NCI-H345 treated with DMSO at 0.1 percent for 48 hours (cell line): ENCODE results near the gene CACNA2D4.

Experiments
- DNase-seq: peaks from one replicate; lab custom pipeline; 2025; ENCODE audit not compliant: unreplicated experiment; lab: John Stamatoyannopoulos, UW

CACNA2D4 gene

GRCh38 chr12:1836241-1836803, 82.1 kb downstream of the CACNA2D4 start:
- DNase-seq: no peak

GRCh38 chr12:1835211-1836131, 83.0 kb downstream of the CACNA2D4 start:
- no peak for DNase-seq

GRCh38 chr12:1834186-1834925, 84.1 kb downstream of the CACNA2D4 start:
- no peak for DNase-seq

GRCh38 chr12:1833596-1834028, 84.8 kb downstream of the CACNA2D4 start:
- no peak for DNase-seq

DNA sequence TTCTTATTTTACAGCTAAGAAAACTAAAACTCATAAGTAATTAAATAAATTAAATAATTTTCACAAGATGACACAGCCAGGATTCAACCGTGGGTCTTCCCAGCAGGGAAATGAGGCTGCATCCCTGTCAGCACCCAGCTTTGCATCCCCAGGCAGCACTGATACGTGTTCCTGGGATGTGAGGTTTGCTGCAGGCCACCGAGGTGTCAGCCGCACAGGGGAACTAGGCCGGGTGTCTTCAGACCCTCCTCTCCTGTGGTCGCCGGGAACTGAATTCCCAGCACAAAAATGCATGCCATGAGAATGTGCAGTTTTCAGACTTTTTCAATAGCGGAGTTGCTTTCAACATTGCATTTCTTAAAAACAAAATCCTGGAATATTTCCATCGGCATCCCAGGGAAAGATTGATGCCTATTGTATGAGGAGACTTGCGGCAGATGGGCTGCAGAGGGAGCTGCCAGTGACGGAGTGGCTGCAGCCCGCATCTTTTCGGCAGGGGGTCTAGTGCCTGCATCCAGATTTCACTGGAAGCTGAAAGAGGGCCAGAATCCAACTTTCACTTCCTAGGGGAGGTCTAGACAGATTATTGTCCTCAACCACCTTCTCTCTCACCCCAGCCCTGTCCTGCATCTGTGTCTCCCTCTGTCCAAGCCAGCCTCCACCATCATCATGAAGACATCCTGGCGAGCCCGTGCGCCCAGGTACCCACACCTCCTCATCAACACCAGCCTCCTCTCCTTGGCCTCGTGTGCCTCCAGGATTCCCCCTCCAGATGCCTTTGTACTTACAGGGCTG, 85.5 kb downstream of the CACNA2D4 start:
- DNase-seq: no peak

DNA sequence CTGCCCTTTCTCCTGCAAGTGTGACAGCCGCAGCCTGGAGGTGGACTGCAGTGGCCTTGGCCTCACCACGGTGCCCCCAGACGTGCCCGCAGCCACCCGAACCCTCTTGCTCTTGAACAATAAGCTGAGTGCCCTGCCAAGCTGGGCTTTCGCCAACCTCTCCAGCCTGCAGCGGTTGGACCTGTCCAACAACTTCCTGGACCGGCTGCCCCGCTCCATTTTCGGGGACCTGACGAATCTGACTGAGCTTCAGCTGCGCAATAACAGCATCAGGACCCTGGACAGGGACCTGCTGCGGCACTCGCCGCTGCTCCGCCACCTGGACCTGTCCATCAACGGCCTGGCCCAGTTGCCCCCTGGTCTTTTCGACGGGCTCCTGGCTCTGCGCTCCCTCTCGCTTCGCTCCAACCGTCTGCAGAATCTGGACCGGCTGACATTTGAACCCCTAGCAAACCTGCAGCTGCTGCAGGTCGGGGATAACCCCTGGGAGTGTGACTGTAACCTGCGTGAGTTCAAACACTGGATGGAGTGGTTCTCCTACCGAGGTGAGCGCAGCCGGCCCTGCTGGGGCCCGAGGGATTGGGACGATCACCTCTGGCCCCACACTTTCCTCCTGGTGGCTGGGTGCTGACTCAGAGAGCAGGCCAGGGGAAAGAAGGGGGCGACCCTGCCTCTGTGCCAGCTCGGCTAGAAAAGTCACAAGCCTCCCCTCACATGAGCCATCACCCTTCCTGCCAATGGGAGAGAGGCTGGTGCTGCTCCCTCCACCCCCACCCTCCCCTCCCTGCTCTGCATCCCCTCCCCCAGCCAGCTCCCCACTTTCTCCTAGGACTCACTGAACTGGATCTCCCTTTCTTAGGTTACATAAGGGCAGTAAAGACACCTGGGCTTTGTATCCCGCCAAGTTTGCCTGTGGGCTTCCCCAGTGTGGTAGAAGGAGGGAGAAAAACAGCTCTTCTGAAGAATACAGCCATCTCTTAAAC, 87.2 kb downstream of the CACNA2D4 start:
- no peak for DNase-seq

- no peak for DNase-seq
Measured at GRCh38 chr12:1830401-1830845, 88.0 kb downstream of the CACNA2D4 start.

DNA sequence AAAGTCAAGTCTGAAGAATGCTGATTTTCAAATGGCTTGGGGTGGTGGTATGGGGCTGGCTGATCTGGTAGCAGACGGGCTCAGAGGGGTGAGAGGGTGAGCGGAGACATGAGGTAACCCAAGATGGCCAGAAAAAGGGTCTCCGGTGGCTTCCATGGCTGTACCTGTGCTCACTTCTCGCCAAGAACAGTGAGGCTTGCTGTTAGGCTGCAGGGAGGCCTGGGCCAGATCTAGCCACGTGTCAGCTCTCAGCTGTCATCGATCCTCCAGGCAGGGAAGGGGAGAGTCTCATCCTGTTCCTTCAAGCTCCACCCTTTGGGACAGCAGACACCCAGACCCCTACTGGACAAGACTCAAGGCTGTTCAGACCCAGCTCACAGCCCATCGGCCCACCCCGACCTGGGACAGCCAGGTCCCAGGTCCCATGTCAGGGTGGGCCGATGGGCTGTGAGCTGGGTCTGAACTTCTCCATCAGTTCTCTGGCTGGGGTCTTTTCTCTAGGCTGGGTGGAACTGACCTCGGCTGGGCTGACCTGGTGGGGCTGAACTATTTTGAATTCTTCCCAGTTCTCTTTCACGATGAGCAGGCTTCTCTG, 89.0 kb downstream of the CACNA2D4 start:
- DNase-seq: no peak

DNA sequence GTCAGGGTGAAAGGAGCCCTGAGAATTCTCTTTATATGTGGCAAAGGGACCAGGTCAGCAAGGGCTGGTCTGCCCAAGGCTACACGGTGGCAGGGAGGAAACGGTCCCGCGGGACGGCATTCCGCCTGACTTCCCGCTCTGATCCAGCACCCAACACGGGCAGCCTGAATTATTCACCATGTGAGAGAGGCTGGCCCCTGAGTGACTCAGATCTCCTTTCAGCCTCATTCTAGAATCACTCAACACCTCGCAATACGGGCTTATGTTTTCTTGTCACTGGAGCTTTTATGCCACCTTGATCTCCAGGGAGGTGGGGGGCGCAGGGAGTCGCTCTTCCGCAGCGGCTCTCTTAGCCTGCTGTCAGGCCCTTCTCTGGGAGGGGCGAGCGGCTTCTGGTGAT, 89.6 kb downstream of the CACNA2D4 start:
- no peak for DNase-seq

DNA sequence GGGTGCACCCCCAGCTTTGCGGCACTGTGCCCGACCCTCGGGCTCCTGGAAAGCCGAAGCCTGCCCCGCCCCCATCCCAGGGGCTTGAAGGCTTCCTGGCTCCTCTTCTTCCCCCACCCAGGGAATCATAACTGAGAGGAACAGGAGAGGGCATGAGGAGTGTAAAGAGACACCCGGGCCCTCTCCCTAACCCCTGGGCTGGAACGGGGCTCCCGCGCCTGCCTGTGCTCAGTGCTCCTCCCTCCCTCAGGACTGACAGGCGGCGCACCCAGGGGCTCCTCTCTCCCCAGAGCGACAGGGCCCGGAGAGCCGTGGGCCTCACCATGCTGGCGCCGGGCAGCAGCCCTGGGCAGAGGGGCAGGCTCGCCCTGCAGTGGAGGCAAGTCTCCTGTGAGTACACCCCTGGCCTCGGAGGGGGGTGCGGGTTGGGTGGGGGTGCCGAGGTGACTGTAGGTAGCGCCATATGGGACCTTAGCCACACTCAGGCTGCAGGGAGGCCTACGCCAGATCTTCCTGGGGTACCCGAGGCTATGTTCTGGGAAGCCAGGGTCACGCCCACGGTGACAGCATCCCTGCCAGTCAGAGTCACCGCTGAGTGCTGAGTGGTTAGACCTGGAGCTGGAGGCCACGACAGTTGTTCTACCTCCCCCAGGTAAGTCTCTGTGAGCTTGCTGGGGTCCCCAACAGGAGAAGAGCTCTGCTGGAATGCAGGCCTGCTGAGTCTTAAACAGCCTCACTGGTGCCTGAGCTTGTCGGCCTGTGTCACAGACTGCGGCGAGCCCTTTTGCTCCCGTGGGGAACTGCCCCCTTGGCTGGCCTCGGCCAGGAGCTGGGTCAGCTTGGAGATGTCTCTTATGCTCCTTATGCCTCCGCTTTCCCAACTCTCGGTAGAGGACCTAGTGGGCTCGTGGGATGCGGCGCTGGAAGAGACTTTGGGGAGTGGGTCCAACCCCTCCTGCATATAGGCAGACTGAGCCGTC, 90.3 kb downstream of the CACNA2D4 start:
- DNase-seq: no peak

GRCh38 chr12:1826867-1827705, 91.4 kb downstream of the CACNA2D4 start:
- DNase-seq: no peak

GRCh38 chr12:1826401-1826800, 92.1 kb downstream of the CACNA2D4 start:
- no peak for DNase-seq

GRCh38 chr12:1825382-1826102, 92.9 kb downstream of the CACNA2D4 start:
- DNase-seq: no peak

DNA sequence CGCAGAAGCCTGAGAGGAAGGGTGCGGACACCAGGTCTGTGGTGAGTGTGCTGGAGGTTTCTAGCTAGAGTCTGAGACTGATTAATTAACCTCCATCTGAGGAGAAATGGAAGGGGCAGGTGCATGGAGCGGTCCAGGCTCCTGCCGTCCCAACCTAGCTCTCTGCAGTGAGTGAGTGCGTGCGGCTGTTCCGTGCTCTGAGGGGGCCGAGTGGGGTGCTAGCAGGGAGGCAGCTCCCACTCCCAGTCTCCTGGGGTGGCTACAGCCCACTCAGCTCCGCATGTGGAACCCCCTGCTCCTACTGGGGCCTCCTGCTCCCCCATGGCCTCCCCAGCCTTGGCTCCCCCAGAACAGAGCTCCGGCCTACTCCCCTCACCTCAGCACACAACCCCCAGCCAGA, 95.2 kb downstream of the CACNA2D4 start:
- DNase-seq: no peak

DNA sequence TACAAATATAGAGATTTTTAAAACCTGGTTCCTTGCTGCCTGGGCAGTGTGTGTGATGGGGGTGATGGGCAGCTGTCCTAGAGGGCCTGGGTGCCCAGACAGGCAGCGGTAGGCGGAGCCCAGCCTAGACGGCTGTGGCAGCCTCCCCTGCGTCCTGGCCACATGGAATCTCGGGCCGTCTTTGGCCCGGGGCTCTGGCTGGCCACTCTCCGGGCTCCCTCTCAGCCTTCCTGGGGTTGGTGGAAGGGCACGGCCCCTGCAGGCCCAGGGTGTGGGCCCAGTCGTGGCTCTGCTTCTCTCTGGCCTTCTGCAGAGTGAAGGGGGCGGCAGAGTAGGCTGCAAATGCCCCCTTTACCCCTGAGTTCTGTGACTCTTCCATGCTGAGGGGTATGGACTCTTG, 95.8 kb downstream of the CACNA2D4 start:
- no peak for DNase-seq

- no peak for DNase-seq
Measured at GRCh38 chr12:1821805-1822204, 96.6 kb downstream of the CACNA2D4 start.

DNA sequence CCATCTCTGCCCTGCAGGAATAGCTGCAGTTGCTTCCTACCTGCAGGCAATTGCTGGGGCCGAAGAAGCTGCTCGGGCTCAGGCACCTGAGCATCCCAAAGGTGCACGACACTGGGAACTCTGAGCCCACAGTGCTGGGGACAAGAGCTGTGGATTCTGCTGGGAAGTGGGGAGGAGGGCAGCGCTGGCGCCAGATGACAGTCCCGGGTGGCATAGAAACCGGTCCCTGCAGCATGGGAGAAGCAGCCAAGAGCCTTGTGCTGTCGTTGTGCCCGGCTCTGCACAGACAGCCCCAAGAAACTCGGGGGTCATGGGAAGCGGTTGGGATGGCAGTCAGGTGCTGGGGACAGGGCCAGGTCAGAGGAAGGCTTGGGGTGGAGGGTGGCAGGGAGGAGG, 97.6 kb downstream of the CACNA2D4 start:
- no peak for DNase-seq
